Choroid plexus epithelial cell (primary cell): ENCODE results near the gene MLXIP.

Experiments used
- DNase-seq: peaks from one replicate; pipeline ENCODE4 v3.0.0-alpha.2; 2010; ENCODE audit warnings: low read depth
- H3K4me3 ChIP-seq: 2 replicates; pipeline ENCODE4 v1.5.1; 2011; ENCODE audit warnings: low read depth, mild to moderate bottlenecking, control low read depth, low read length, moderate library complexity
- CTCF ChIP-seq: conservative IDR thresholded peaks from 2 replicates; pipeline ENCODE4 v1.5.1; 2011; ENCODE audit warnings: low read depth, mild to moderate bottlenecking, control low read depth, inconsistent platforms, low read length, moderate library complexity

The MLXIP gene

DNA sequence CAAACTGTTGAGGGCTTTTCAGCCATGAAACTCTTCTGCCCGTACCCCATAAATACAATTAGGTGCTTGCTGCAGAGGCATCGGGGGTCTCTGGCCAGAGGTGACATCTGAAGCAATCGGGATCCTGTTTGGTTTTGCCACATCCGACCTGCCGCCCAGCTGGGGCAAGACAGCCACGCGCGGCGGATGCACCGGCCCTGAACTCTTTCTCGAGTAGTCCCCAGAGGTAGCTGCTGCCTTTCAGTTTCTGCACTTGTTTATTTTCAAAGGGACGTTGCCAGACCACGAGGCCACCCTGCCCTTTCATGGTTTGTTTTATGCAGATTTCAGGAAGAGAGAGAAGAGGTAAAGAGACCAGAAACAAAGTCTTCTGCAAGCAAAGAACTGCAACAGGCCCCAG, 10.6 kb upstream of the MLXIP start:
- TF ChIP-seq CTCF: peak; percentile 21
- DNase-seq: peak; percentile 90
- H3K4me3 ChIP-seq: peak overlapping the region; percentile 30

DNA sequence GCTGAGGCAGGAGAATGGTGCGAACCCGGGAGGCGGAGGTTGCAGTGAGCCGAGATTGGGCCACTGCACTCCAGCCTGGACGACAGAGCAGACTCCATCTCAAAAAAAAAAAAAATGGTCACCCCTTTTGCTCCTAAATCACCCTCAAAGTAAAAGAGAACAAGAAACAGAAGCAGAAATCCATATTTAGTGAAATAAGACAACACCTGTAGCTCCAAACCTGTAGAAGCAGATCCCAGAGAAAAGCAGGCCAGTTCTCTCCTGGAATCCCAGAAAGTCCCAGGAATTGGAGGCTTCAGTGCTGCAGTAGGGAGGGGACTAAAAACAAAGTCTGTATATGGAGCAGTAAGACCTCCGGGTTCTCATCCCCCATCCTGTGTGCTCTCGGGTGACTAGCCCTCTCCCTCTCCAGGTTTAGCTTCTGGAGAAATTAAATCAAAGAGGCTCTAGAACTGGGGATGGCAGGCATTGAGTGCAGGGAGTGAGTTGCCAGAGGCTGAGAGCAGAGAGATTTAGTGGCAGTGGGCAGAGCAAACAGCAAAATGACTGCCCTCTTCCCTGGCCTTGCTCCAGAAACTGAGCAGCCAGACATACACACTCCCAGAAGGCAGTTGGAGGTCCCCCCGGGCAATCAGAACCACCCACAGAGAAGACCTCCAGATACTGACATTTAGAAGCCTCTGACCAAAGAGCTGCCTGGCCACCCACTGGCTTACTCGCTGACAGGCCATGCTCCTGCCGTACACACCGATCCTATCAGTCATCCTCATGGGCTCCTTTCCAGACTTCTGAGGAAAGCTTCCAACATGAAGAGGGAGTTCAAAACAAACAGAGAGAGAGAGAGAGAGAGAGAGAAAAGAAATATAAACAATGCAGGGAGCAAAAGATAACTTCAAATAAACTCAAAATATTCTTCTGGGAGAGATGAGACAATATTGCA, 6.3 kb upstream of the MLXIP start:
- peak; percentile 98 for DNase-seq
- peak overlapping the region; percentile 3 for H3K4me3 ChIP-seq
- no peak for TF ChIP-seq CTCF

DNA sequence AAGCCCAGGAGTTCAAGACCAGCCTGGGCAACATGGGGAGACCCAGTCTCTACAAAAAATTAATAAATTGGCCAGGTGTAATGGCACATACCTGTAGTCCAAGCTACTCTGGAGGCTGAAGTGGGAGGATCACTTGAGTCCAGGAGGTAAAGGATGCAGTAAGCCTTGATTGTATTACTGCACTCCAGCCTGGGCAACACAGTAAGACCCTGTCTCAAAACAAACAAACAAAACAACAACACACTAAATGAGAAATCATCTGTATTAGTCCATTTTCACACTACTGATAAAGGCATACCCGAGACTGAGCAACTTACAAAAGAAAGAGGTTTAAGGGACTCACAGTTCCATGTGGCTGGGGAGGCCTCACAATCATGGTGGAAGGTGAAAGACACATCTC, 4.7 kb upstream of the MLXIP start:
- no peak for DNase-seq
- TF ChIP-seq CTCF: no peak
- no peak overlapping the region for H3K4me3 ChIP-seq

DNA sequence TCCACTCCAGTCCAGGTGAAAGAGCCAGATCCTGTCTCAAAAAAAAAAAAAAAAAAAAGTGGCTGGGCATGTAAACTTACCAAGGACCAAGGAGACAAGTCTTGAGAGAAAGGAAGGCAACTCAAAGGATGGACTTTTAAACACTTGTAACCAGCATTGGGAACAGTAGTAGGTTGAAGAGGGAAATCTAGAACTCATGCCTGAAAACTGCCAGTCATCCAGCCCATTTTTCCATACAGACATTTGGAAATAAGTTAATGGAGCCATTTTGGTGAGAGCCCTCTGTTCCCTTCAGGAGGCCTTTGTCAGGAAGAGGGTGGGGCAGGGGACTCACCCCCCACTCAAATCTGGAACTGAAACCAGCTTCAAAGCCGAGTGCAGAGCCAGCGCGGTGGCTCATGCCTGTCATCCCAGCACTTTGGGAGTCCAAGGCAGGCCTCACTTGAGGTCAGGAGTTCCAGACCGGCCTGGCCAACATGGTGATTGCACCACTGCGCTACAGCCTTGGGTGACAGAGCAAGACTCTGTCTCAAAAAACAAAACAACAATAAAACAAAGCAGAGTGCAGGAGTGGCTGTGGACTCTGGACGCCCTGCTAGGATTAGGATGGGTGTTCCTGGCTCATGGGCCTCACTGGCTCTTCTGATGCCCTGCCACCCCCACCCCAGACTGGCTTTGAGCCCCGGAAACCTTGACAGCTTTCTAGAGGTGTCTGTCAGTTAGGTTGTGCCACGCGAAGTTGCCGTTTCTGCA, 1.6 kb upstream of the MLXIP start:
- no peak for DNase-seq
- H3K4me3 ChIP-seq: no peak overlapping the region
- TF ChIP-seq CTCF: no peak

GRCh38 chr12:122079033-122079531, 526 bp downstream of the MLXIP start:
- TF ChIP-seq CTCF: no peak
- DNase-seq: no peak
- H3K4me3 ChIP-seq: peak overlapping the region; percentile 88

DNA sequence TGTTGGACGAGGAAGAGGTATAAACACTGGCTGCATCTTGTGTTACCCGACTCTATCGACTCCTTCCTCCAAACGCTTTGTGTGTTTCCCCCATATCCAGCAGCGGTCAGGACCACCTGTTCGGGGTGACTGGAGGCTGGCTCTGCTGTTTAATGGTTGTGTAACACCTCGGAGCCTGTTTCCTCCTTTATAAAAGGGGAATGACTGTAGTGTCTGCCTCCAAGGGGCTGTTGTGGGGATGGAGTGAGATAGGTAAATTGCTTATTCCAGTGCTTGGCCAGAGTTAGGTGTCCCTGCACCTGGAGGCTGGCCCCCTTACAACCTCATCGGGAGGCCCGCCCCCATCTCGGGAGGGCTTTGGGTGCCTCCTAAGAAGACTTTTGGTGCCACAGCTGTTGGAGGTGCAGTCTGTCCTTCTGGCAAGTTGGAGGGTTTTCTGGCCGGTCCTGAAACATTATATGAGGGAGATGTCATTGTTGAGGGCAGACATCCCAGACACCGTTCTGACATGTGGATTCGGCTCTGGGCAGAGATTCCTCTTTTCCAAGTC, 1.1 kb downstream of the MLXIP start:
- DNase-seq: no peak
- H3K4me3 ChIP-seq: peak overlapping the region; percentile 88
- TF ChIP-seq CTCF: no peak
